GM12891 (cell line): ENCODE measurements around the gene TK2.

ENCODE experiments used
- DNase-seq: peaks from one replicate; pipeline ENCODE4 v3.0.0; 2011; ENCODE audit warnings: low spot score; ENCODE audit not compliant: insufficient read length
- FAIRE-seq: peaks from 2 replicates; lab custom pipeline; 2011; peaks lifted over from hg19 to GRCh38; lab: Jason Lieb, UNC
- PAX5 ChIP-seq: IDR thresholded peaks from 2 replicates; pipeline ENCODE4 v1.6.1; 2011; ENCODE audit warnings: low read length, moderate library complexity, mild to moderate bottlenecking; ENCODE audit not compliant: insufficient read depth, severe bottlenecking
- POLR2A ChIP-seq: IDR thresholded peaks from 2 replicates; pipeline ENCODE4 v1.6.1; 2011; ENCODE audit warnings: low read depth, low read length, control low read depth
- POLR2AphosphoS5 ChIP-seq: IDR thresholded peaks from 2 replicates; pipeline ENCODE4 v1.6.1; 2011; ENCODE audit warnings: low read depth, low read length, control low read depth
- POU2F2 ChIP-seq: IDR thresholded peaks from 2 replicates; pipeline ENCODE4 v1.6.1; 2011; ENCODE audit warnings: low read depth, mild to moderate bottlenecking, control low read depth, low read length, moderate library complexity
- SPI1 ChIP-seq: IDR thresholded peaks from 2 replicates; pipeline ENCODE4 v1.6.1; 2011; ENCODE audit warnings: low read depth, low read length, control low read depth
- TAF1 ChIP-seq: IDR thresholded peaks from 2 replicates; pipeline ENCODE4 v1.6.1; 2011; ENCODE audit warnings: low read depth, low read length, control low read depth

The TK2 gene

GRCh38 chr16:66478733-66479511 is 71.0 kb downstream of the TK2 start:
- DNase-seq (peak; percentile 77), FAIRE-seq (peak; percentile 98)
- no peak for TF ChIP-seq POU2F2
- TF ChIP-seq POLR2AphosphoS5, result no peak
- TF ChIP-seq TAF1, result no peak
- TF ChIP-seq POLR2A, result no peak
- TF ChIP-seq PAX5, result no peak
- TF ChIP-seq SPI1, result peak; percentile 86

GRCh38 chr16:66477028-66477515 is 72.8 kb downstream of the TK2 start:
- TF ChIP-seq POLR2AphosphoS5 (no peak), POLR2A (no peak), TAF1 (no peak), POU2F2 (no peak), SPI1 (no peak), PAX5 (no peak)
- FAIRE-seq (no peak), DNase-seq (no peak)

GRCh38 chr16:66476328-66477027 is 73.4 kb downstream of the TK2 start:
- TF ChIP-seq POLR2A, result no peak
- no peak for TF ChIP-seq SPI1
- TF ChIP-seq POU2F2, result no peak
- TF ChIP-seq TAF1, result no peak
- no peak for TF ChIP-seq PAX5
- TF ChIP-seq POLR2AphosphoS5, result no peak
- DNase-seq, result no peak
- no peak for FAIRE-seq

GRCh38 chr16:66475232-66475631 is 74.7 kb downstream of the TK2 start:
- TF ChIP-seq POU2F2, result no peak
- no peak for TF ChIP-seq TAF1
- no peak for TF ChIP-seq POLR2AphosphoS5
- no peak for TF ChIP-seq PAX5
- DNase-seq, result no peak
- no peak for FAIRE-seq

GRCh38 chr16:66474750-66475199 is 75.1 kb downstream of the TK2 start:
- TF ChIP-seq POU2F2 (no peak), SPI1 (peak; percentile 94), POLR2AphosphoS5 (no peak), PAX5 (no peak), TAF1 (no peak), POLR2A (no peak)
- DNase-seq (peak; percentile 73), FAIRE-seq (peak; percentile 51)

GRCh38 chr16:66473654-66474519 is 76.0 kb downstream of the TK2 start:
- FAIRE-seq, result no peak
- TF ChIP-seq SPI1 (no peak), POLR2A (no peak), PAX5 (no peak)
- DNase-seq, result no peak

GRCh38 chr16:66473051-66473571 is 76.8 kb downstream of the TK2 start:
- FAIRE-seq (no peak), DNase-seq (no peak)
- no peak for TF ChIP-seq TAF1
- no peak for TF ChIP-seq PAX5
- TF ChIP-seq POLR2A, result no peak
- TF ChIP-seq POU2F2, result no peak
- TF ChIP-seq SPI1, result no peak
- TF ChIP-seq POLR2AphosphoS5, result no peak

- no peak for FAIRE-seq
- DNase-seq, result no peak
- TF ChIP-seq POLR2A (no peak), TAF1 (no peak)
Measured at GRCh38 chr16:66471716-66472393, 78.1 kb downstream of the TK2 start.

GRCh38 chr16:66471264-66471663 is 78.7 kb downstream of the TK2 start:
- no peak for TF ChIP-seq PAX5
- TF ChIP-seq SPI1, result no peak
- no peak for TF ChIP-seq TAF1
- no peak for TF ChIP-seq POLR2A
- TF ChIP-seq POU2F2, result no peak
- no peak for TF ChIP-seq POLR2AphosphoS5
- no peak for DNase-seq
- FAIRE-seq, result no peak
